Measurements from ENCODE around the gene BCAS4.
"Not testable (repeated sequence)": the region's sequence is repeated elsewhere in the genome, so short reads cannot be mapped to it uniquely, and the experiment has no call there.

BCAS4 gene

DNA sequence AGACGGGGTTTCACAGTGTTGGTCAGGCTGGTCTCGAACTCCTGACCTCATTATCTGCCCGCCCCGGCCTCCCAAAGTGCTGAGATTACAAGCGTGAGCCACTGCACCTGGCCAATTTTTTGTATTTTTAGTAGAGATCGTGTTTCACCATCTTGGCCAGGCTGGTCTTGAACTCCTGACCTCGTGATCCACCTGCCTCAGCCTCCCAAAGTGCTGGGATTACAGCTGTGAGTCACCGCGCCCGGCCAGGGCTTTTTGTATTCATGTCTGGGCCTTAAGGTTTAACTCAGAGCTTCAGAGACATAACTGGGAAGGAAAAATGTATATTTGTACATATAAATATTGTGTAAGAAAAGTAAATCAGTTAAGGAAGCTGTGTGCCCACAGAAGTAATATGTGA, 29.6 kb upstream of the BCAS4 start:
- not testable (repeated sequence) for H3K9me3 Mint-ChIP-seq (ENCODE audit: low read depth); H3K36me3 Mint-ChIP-seq; H3K4me1 Mint-ChIP-seq (ENCODE audit: low read depth); H3K4me3 Mint-ChIP-seq; H3K27ac Mint-ChIP-seq; H3K27me3 Mint-ChIP-seq

DNA sequence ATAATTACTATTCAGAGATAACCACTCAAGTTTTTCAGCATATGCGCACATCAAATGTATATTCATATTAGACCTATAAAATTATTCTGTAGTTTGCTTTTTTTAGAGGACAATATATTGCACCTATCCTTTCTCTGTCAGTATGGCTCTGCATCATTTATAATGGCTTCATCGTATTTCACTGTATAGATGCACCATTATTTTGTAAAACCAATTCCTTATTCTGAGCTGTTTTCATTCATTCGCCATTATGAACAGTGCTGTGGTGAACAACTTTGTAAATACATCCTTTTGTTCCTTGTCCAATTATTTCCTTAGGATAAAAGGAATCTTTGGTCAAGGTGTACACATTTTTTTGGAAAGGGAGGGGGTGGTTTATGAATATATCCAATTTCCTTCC, 29.2 kb upstream of the BCAS4 start:
- Mint-ChIP-seq H3K27ac (no peak overlapping the region), H3K36me3 (no peaks in the 10 kb centered on the region), H3K4me3 (no peak overlapping the region), H3K9me3 (ENCODE audit: low read depth) (no peaks in the 10 kb centered on the region), H3K27me3 (peaks cover 2% of the 10 kb centered on the region), H3K4me1 (ENCODE audit: low read depth) (no peaks in the 10 kb centered on the region)

DNA sequence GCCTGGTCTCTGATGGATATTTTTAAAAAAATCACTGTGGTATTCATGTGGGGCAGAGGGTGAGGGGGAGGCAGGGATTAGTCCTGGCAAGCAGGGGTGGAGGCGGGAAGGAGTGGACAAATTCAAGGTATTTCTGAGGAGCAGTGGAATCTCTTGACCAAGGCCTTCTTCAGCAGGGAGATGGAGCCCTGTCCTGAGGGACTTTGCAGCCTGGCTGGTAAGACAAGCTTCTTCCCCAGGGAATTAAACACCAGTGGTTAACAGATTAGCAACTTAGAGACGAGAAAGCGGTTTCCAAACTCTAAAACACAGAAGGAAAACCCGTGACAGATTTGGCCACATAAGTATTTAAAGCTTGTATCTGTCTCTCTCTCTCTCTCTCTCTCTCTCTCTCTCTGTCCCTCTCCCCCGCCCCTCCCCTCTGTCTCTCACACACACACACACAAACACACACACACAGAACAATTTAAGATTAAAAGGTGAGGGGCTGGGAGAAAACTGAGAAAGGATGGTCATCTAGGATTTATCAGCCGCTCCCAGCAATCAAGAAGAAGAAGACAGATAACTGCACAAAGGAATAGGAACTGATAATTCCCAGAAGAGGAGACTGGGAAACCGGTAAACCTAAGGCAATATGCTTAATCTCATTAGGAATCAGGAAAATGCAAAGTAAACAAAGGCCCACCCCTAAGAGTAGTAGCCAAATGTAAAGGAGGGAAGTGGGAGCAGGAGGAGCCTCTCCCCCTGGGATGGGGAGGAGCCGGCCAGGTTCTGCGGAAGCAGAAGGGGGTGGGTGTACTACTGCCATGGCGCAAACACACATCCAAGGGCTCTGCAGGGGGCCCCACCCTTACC, 27.7 kb upstream of the BCAS4 start:
- H3K9me3 Mint-ChIP-seq (ENCODE audit: low read depth); H3K27ac Mint-ChIP-seq; H3K36me3 Mint-ChIP-seq; H3K4me1 Mint-ChIP-seq (ENCODE audit: low read depth); H3K27me3 Mint-ChIP-seq; H3K4me3 Mint-ChIP-seq: not testable (repeated sequence)

DNA sequence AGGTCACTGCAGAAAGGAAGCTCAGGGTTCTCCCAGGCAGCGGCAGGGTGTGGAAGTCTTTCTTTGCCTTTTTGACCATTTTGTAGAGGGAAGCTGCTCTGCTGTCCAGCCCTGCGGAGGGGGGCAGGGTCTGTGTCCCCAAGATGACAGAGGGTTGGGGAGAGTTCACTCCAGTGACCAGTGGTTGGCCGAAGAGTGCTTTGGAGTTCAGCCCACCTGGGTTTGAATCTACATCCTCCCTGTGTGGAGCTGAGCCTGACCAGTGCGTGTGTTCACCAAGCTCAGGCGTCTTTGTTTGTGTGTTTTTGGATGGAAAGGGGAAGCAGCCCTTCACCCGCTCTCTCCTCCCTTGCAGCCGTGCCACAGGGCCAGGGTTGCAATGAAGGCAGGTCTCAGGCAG, 25.9 kb upstream of the BCAS4 start:
- H3K27ac Mint-ChIP-seq; H3K4me3 Mint-ChIP-seq; H3K4me1 Mint-ChIP-seq (ENCODE audit: low read depth); H3K36me3 Mint-ChIP-seq; H3K27me3 Mint-ChIP-seq; H3K9me3 Mint-ChIP-seq (ENCODE audit: low read depth): not testable (repeated sequence)

- not testable (repeated sequence) for H3K27ac Mint-ChIP-seq; H3K4me1 Mint-ChIP-seq (ENCODE audit: low read depth); H3K9me3 Mint-ChIP-seq (ENCODE audit: low read depth); H3K27me3 Mint-ChIP-seq; H3K36me3 Mint-ChIP-seq; H3K4me3 Mint-ChIP-seq
Observed at GRCh38 chr20:50769551-50770085, 25.2 kb upstream of the BCAS4 start.

GRCh38 chr20:50771419-50772080, 23.3 kb upstream of the BCAS4 start:
- H3K4me1 Mint-ChIP-seq (ENCODE audit: low read depth); H3K9me3 Mint-ChIP-seq (ENCODE audit: low read depth); H3K27ac Mint-ChIP-seq; H3K36me3 Mint-ChIP-seq; H3K4me3 Mint-ChIP-seq; H3K27me3 Mint-ChIP-seq: not testable (repeated sequence)

- H3K4me1 Mint-ChIP-seq (ENCODE audit: low read depth) = no peaks in the 10 kb centered on the region
- no peak overlapping the region for H3K4me3 Mint-ChIP-seq
- H3K27ac Mint-ChIP-seq = no peak overlapping the region
- no peaks in the 10 kb centered on the region for H3K36me3 Mint-ChIP-seq
- no peaks in the 10 kb centered on the region for H3K27me3 Mint-ChIP-seq
- H3K9me3 Mint-ChIP-seq (ENCODE audit: low read depth) = no peaks in the 10 kb centered on the region
Observed at GRCh38 chr20:50772420-50773185, 22.3 kb upstream of the BCAS4 start.

DNA sequence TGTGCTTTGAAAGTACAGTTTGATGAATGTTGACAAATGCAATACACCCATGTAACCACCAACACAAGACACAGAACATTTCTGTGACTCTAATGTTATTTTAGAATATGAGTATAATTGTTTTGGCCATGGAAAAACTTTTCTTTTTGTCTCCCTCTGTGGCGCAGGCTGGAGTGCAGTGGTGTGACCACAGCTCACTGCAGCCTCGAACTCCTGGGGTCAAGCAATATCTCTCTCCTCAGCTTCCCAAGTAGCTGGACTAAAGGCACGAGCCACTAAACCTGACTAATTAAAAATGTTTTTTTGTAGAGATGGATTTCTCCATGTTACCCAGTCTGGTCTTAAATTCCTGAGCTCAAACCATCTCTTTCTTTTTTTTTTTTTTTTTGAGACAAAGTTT, 20.3 kb upstream of the BCAS4 start:
- H3K36me3 Mint-ChIP-seq = no peaks in the 10 kb centered on the region
- H3K27ac Mint-ChIP-seq = no peak overlapping the region
- H3K9me3 Mint-ChIP-seq (ENCODE audit: low read depth) = no peaks in the 10 kb centered on the region
- no peak overlapping the region for H3K4me3 Mint-ChIP-seq
- no peaks in the 10 kb centered on the region for H3K4me1 Mint-ChIP-seq (ENCODE audit: low read depth)
- peaks cover 3% of the 10 kb centered on the region for H3K27me3 Mint-ChIP-seq

DNA sequence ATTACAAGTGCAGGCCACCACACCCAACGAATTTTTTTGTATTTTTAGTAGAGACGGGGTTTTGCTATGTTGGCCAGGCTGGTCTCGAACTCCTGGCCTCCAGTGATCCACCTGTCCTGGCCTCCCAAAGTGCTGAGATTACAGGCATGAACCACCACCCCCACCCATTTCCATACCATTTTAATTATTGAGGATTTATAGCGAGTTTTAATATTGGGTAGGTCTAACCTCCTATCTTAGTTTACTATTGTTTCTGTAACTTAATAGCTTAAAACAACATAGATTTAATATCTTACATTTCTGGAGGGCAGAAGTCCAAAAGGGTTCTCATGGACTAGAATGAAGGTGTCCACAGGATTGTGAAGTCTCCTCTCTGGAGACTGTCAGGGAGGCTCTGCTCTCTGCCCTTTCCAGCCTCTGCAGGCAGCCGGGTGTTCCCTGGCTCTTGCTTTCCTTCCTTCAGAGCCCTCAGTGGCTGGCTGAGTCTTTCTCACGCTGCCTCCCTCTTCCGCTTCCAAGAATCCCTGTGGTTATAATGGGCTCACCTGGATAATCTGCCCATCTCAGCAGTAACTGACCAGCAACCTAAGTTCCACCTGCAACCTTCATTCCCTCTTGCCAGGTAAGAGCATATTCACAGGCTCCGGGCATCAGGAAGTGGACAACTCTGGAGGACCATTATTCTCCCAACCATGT, 18.6 kb upstream of the BCAS4 start:
- H3K27ac Mint-ChIP-seq = no peak overlapping the region
- H3K36me3 Mint-ChIP-seq = no peaks in the 10 kb centered on the region
- H3K4me1 Mint-ChIP-seq (ENCODE audit: low read depth) = no peaks in the 10 kb centered on the region
- H3K4me3 Mint-ChIP-seq = no peak overlapping the region
- H3K9me3 Mint-ChIP-seq (ENCODE audit: low read depth) = no peaks in the 10 kb centered on the region
- H3K27me3 Mint-ChIP-seq = peaks cover 3% of the 10 kb centered on the region

DNA sequence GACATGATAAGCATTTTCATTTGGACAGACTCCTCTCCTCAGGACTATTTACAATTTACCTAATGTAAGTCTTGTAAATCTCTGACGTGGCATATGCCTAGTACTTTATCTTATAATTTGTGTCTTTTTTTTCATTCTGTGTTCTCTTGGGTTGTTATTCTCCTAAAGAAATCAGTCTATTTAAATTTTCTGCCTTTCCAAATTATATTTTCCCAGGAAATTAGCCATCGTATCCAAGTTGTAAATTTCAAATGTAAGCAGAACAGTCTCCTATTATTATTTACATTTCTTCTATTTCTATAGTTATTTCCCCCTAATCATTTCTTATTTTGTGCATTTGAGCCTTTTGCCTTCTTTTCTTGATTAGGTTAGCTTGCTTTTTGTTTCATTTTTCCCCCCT, 17.5 kb upstream of the BCAS4 start:
- H3K9me3 Mint-ChIP-seq (ENCODE audit: low read depth) = no peaks in the 10 kb centered on the region
- no peak overlapping the region for H3K27ac Mint-ChIP-seq
- H3K4me3 Mint-ChIP-seq = no peak overlapping the region
- H3K4me1 Mint-ChIP-seq (ENCODE audit: low read depth) = no peaks in the 10 kb centered on the region
- H3K27me3 Mint-ChIP-seq = peaks cover 3% of the 10 kb centered on the region
- no peaks in the 10 kb centered on the region for H3K36me3 Mint-ChIP-seq

GRCh38 chr20:50778994-50779393, 15.9 kb upstream of the BCAS4 start:
- H3K36me3 Mint-ChIP-seq; H3K27me3 Mint-ChIP-seq; H3K27ac Mint-ChIP-seq; H3K4me3 Mint-ChIP-seq; H3K9me3 Mint-ChIP-seq (ENCODE audit: low read depth); H3K4me1 Mint-ChIP-seq (ENCODE audit: low read depth): not testable (repeated sequence)

DNA sequence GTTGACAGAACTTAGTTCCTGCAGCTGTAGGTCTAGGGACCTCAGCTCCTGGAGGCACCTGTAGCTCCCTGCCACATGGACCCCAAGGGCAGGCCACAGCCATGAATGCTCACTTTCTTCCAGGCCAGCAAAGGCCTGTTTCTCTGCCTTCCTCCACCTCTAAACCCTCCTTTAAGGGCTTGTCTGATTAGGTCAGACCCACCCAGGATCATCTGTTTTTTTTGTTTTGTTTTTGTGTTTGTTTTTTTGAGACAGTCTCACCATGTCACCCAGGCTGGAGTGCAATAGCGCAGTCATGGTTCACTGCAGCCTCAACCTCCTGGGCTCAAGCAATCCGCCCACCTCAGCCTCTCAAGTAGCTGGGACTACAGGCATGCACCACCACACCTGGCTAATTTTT, 11.5 kb upstream of the BCAS4 start:
- H3K4me3 Mint-ChIP-seq = no peak overlapping the region
- H3K27ac Mint-ChIP-seq = no peak overlapping the region
- no peaks in the 10 kb centered on the region for H3K4me1 Mint-ChIP-seq (ENCODE audit: low read depth)
- peaks cover 3% of the 10 kb centered on the region for H3K27me3 Mint-ChIP-seq
- no peaks in the 10 kb centered on the region for H3K9me3 Mint-ChIP-seq (ENCODE audit: low read depth)
- H3K36me3 Mint-ChIP-seq = no peaks in the 10 kb centered on the region

- peaks cover 3% of the 10 kb centered on the region for H3K27me3 Mint-ChIP-seq
- no peaks in the 10 kb centered on the region for H3K9me3 Mint-ChIP-seq (ENCODE audit: low read depth)
- H3K27ac Mint-ChIP-seq = no peak overlapping the region
- H3K36me3 Mint-ChIP-seq = no peaks in the 10 kb centered on the region
- no peak overlapping the region for H3K4me3 Mint-ChIP-seq
- H3K4me1 Mint-ChIP-seq (ENCODE audit: low read depth) = no peaks in the 10 kb centered on the region
Observed at GRCh38 chr20:50783903-50784302, 11.0 kb upstream of the BCAS4 start.

GRCh38 chr20:50784464-50784863, 10.4 kb upstream of the BCAS4 start:
- Mint-ChIP-seq H3K4me3 (no peak overlapping the region), H3K36me3 (no peaks in the 10 kb centered on the region), H3K9me3 (ENCODE audit: low read depth) (no peaks in the 10 kb centered on the region), H3K4me1 (ENCODE audit: low read depth) (no peaks in the 10 kb centered on the region), H3K27me3 (peaks cover under 1% of the 10 kb centered on the region), H3K27ac (no peak overlapping the region)

- no peak overlapping the region for H3K27ac Mint-ChIP-seq
- no peaks in the 10 kb centered on the region for H3K9me3 Mint-ChIP-seq (ENCODE audit: low read depth)
- H3K27me3 Mint-ChIP-seq = no peaks in the 10 kb centered on the region
- peaks cover 6% of the 10 kb centered on the region for H3K4me1 Mint-ChIP-seq (ENCODE audit: low read depth)
- H3K4me3 Mint-ChIP-seq = no peak overlapping the region
- no peaks in the 10 kb centered on the region for H3K36me3 Mint-ChIP-seq
Observed at GRCh38 chr20:50786703-50787102, 8.2 kb upstream of the BCAS4 start.
